Endothelial cell (in vitro differentiated cells): ENCODE measurements around the gene DNAJC13. TPM values are rescaled to one million over a fixed set of nuclear protein-coding genes. Genes with fewer than 3 reads are reported as not detected.

Experiments used
- DNase-seq: peaks from one replicate; pipeline ENCODE4 v3.0.0; 2021; ENCODE audit warnings: low spot score
- H3K27ac Mint-ChIP-seq: one replicate; pipeline ENCODE4 v1.8.0; 2021; ENCODE audit warnings: mixed read lengths, inconsistent platforms; ENCODE audit not compliant: unreplicated experiment
- H3K27me3 Mint-ChIP-seq: one replicate; pipeline ENCODE4 v1.8.0; 2021; ENCODE audit warnings: mild to moderate bottlenecking, moderate library complexity, mixed read lengths, inconsistent platforms; ENCODE audit not compliant: unreplicated experiment
- H3K36me3 Mint-ChIP-seq: one replicate; pipeline ENCODE4 v1.8.0; 2021; ENCODE audit warnings: mild to moderate bottlenecking, low read depth, mixed read lengths, inconsistent platforms; ENCODE audit not compliant: unreplicated experiment
- H3K4me1 Mint-ChIP-seq: one replicate; pipeline ENCODE4 v1.8.0; 2021; ENCODE audit warnings: mild to moderate bottlenecking, mixed read lengths, inconsistent platforms; ENCODE audit not compliant: unreplicated experiment
- H3K4me3 Mint-ChIP-seq: one replicate; pipeline ENCODE4 v1.8.0; 2021; ENCODE audit warnings: mild to moderate bottlenecking, mixed read lengths, inconsistent platforms; ENCODE audit not compliant: unreplicated experiment
- H3K9me3 Mint-ChIP-seq: one replicate; pipeline ENCODE4 v1.8.0; 2021; ENCODE audit warnings: mixed read lengths, inconsistent platforms; ENCODE audit not compliant: unreplicated experiment
- total RNA-seq: library from RNA; stranded (reverse); fragmentation: NEBNext Ultra II Directional; extraction: Animal tissue kit (Norgen Biotek cat#: 25700); gene quantifications from one replicate; pipeline ENCODE4 v1.2.1, GENCODE V29; 2021; ENCODE audit not compliant: unreplicated experiment
- TF ChIP-seq, protein P1 (sequence below): fragments of 200-600 bp; sonication (generic); IDR thresholded peaks from one replicate; pipeline ENCODE4 v1.5.0; 2021; ENCODE audit warnings: antibody characterized with exemption; ENCODE audit not compliant: unreplicated experiment

DNAJC13 gene
- total RNA-seq, 1 donor from 2014 or later: 50.4 TPM

DNA sequence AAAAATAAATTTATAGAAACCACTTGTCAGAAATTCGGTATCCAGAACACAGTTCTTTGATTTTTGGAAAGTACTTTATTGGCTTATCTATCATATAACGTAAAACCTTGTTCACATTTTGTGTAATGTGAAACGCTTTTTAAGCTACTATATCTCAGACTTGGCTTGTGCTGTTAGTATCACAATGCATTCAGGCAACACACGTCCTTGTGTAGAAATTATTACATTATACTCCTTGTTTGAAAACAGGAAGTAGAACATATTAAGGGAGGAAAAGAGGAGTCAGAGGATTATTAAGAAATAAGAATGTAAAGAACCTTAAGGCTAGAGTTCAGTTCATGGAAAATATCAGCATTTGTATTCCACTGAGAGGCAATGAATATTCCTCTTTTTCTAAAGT lies 1.6 kb downstream of the DNAJC13 start:
- H3K27ac Mint-ChIP-seq: peak overlapping the region; percentile 96
- H3K27me3 Mint-ChIP-seq: peaks cover 7% of the 10 kb centered on the region
- H3K9me3 Mint-ChIP-seq: no peaks in the 10 kb centered on the region
- H3K4me3 Mint-ChIP-seq: peak overlapping the region; percentile 97
- H3K4me1 Mint-ChIP-seq: peaks cover 21% of the 10 kb centered on the region
- TF ChIP-seq, protein P1, sequence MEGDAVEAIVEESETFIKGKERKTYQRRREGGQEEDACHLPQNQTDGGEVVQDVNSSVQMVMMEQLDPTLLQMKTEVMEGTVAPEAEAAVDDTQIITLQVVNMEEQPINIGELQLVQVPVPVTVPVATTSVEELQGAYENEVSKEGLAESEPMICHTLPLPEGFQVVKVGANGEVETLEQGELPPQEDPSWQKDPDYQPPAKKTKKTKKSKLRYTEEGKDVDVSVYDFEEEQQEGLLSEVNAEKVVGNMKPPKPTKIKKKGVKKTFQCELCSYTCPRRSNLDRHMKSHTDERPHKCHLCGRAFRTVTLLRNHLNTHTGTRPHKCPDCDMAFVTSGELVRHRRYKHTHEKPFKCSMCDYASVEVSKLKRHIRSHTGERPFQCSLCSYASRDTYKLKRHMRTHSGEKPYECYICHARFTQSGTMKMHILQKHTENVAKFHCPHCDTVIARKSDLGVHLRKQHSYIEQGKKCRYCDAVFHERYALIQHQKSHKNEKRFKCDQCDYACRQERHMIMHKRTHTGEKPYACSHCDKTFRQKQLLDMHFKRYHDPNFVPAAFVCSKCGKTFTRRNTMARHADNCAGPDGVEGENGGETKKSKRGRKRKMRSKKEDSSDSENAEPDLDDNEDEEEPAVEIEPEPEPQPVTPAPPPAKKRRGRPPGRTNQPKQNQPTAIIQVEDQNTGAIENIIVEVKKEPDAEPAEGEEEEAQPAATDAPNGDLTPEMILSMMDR: no peak
- no peak for DNase-seq
- peaks cover 7% of the 10 kb centered on the region for H3K36me3 Mint-ChIP-seq

DNA sequence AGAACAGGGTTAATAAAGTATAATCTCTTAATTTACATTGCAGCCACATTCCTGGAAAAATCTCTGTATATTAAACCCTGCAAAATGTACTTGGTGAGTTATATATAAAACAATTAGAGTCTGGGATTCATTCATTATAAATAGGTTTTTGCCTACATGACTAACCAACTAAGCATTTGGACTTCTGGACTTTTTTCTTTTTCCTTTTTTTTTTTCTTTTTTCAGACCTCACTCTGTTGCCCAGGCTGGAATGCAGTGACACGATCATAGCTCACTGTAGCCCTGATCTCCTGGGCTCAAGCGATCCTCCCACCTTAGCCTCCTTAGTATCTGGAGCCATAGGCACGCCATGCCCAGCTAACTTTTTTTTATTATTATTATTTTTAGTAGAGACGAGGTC lies 4.5 kb downstream of the DNAJC13 start:
- peaks cover 18% of the 10 kb centered on the region for H3K4me1 Mint-ChIP-seq
- H3K9me3 Mint-ChIP-seq: no peaks in the 10 kb centered on the region
- TF ChIP-seq, protein P1: no peak
- H3K27me3 Mint-ChIP-seq: peaks cover 5% of the 10 kb centered on the region
- no peak overlapping the region for H3K27ac Mint-ChIP-seq
- DNase-seq: no peak
- H3K4me3 Mint-ChIP-seq: no peak overlapping the region
- peaks cover 7% of the 10 kb centered on the region for H3K36me3 Mint-ChIP-seq

DNA sequence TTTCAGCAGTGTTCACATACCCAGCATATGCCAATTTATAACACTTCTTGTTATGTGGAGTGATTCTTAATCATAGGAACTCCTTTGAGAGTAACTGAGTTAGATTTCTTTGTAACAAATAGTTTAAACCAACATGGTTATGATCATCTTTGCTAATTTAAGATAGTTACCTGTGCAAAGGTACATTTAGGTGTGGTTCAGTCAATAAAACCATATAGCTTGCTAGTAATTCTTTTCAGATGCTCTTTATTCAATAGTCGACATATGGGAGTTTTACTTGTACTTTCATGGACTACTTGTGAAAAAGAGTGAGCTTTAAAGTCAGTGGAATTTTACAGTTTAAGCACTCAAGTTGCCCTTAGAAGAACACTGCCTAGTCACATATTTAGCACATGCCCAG lies 5.2 kb downstream of the DNAJC13 start:
- peaks cover 5% of the 10 kb centered on the region for H3K27me3 Mint-ChIP-seq
- no peaks in the 10 kb centered on the region for H3K9me3 Mint-ChIP-seq
- TF ChIP-seq, protein P1: no peak
- H3K36me3 Mint-ChIP-seq: peaks cover 7% of the 10 kb centered on the region
- no peak overlapping the region for H3K4me3 Mint-ChIP-seq
- no peak overlapping the region for H3K27ac Mint-ChIP-seq
- H3K4me1 Mint-ChIP-seq: peaks cover 18% of the 10 kb centered on the region
- DNase-seq: no peak

DNA sequence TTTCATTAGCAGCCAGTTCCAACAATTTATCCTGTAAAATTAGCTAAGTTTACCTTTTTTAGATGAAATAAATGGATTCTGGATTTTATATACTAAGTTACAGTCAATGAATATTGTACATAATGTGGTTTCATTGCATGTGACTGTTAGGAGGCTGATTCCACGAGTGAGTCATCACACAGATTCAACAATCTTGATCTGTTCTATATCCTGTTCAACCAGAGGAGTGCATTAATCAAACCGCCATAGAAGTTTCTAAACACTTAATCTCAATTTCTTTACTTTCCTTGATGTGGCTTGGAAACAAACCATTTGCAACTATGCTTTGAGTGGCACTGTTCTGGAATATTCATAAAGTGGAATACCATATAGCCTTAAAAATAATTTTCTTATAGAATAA lies 15.3 kb downstream of the DNAJC13 start:
- Mint-ChIP-seq H3K4me1 (peaks cover 7% of the 10 kb centered on the region), H3K36me3 (no peaks in the 10 kb centered on the region), H3K27ac (no peak overlapping the region), H3K9me3 (no peaks in the 10 kb centered on the region), H3K27me3 (no peaks in the 10 kb centered on the region), H3K4me3 (no peak overlapping the region)
- DNase-seq: no peak
- TF ChIP-seq, protein P1: no peak

DNA sequence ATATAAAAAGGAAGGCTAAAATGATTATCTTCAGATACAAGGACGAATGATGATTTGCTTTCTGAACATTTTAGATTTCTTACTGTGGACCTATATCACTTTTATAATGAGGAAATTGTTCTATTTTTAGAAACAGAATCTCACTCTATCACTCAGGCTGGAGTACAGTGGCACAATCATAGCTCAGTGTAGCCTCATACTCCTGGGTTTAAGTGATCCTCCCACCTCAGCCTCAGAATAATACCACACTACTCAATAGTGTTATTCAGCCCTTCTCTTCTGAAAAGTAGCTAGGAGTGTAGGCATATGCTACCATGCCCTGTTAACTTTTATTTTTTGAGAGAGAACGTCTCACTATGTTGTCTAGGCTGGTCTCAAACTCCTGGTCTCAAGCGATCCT lies 15.8 kb downstream of the DNAJC13 start:
- peaks cover 7% of the 10 kb centered on the region for H3K4me1 Mint-ChIP-seq
- TF ChIP-seq, protein P1: no peak
- H3K4me3 Mint-ChIP-seq: no peak overlapping the region
- no peaks in the 10 kb centered on the region for H3K27me3 Mint-ChIP-seq
- H3K36me3 Mint-ChIP-seq: no peaks in the 10 kb centered on the region
- no peak overlapping the region for H3K27ac Mint-ChIP-seq
- no peak for DNase-seq
- no peaks in the 10 kb centered on the region for H3K9me3 Mint-ChIP-seq
